ENCODE results near the gene PDE6B. TPM values are rescaled to one million over a fixed set of nuclear protein-coding genes. Genes with fewer than 3 reads are reported as not detected.
A peak's percentile ranks its signal among the peaks of the same experiment; 100 is the strongest.

The PDE6B gene
- polyA plus RNA-seq, 6 donors from 2014 or later: 24.3 to 39.4 (median 30.0) TPM

- Mint-ChIP-seq H3K4me3 (peak overlapping the region; percentile 74 to 95 (median 90)), H3K27me3 (no peaks in the 10 kb centered on the region), H3K27ac (peak overlapping the region in 4 of 6 donors; percentile 33 to 91 (median 60)), H3K9me3 (no peaks in the 10 kb centered on the region), H3K36me3 (no peaks in the 10 kb centered on the region), H3K4me1 (peaks cover 12 to 18% (median 16%) of the 10 kb centered on the region in 3 donors)
- DNase-seq: no peak
- no peak for ATAC-seq (ENCODE audit: low read depth in 2 of 2)
Measured at GRCh38 chr4:673349-674091, 48.1 kb downstream of the PDE6B start.

DNA sequence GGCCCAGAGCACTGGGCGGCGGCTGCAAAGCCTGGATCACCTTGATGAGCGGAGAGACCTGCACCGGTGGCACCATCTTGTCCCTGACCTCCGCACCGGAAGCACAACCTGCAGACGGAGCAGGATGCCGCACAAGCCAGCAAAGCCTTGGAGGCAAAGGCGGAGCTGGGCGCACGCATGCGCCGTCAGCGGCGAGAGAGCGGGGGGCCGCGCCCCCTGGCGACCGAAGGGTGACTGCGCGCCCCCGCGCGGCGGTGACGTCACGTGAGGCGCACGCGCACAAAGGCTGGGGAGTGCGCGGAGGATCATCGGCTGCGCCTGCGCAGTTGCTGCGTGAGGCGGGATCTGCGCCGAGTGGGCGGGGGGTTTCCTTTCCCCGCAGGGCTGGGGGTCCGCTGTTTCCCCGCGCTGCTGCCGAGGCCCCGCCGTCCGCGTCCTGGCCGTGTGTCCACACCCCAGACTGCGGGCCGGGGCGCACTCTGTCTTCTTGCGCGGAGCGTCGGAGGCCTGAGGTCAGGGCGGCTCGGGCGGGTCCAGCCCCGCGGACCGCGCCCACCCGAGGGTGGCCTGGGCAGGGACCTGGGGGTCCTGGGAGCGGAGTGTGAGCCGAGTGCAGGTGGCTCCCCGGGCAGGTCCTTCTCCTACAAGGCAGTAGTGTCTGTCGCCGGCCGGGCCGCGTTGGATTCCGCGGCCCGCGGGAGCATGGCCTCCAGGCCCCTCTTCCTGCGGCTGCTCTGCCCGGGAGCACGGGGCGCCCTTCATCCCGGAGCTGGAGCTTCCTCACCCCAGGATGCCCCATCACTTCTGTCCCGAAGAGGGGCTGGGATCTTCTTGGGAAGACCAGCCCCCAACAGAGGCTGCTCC lies 49.0 kb downstream of the PDE6B start, which contains the start of the genes ATP5ME and MYL5:
Gene ATP5ME, minus strand, starts transcription at position 105 of the 864 bp plus-strand sequence. Its CDS starts 29 bp downstream, at position 76.
Gene MYL5, plus strand, starts transcription at position 371 of the 864 bp plus-strand sequence. CDS start 3,485 bp downstream, outside the sequence.
- peak within 1 kb of the TSS; percentile 61 to 96 (median 88) for H3K27ac Mint-ChIP-seq
- H3K36me3 Mint-ChIP-seq: no peaks in the 10 kb centered on the region
- H3K27me3 Mint-ChIP-seq: no peaks in the 10 kb centered on the region
- DNase-seq (peak; percentile 99), ATAC-seq (ENCODE audit: low read depth in 2 of 2) (peak; percentile 92 to 93)
- peaks cover 12 to 18% (median 16%) of the 10 kb centered on the region in 3 donors for H3K4me1 Mint-ChIP-seq
- no peaks in the 10 kb centered on the region for H3K9me3 Mint-ChIP-seq
- H3K4me3 Mint-ChIP-seq: peak within 1 kb of the TSS; percentile 84 to 95 (median 92)

- ATAC-seq (ENCODE audit: low read depth in 2 of 2) (no peak), DNase-seq (no peak)
- H3K36me3 Mint-ChIP-seq: no peaks in the 10 kb centered on the region
Measured at GRCh38 chr4:675036-675882, 49.9 kb downstream of the PDE6B start.

DNA sequence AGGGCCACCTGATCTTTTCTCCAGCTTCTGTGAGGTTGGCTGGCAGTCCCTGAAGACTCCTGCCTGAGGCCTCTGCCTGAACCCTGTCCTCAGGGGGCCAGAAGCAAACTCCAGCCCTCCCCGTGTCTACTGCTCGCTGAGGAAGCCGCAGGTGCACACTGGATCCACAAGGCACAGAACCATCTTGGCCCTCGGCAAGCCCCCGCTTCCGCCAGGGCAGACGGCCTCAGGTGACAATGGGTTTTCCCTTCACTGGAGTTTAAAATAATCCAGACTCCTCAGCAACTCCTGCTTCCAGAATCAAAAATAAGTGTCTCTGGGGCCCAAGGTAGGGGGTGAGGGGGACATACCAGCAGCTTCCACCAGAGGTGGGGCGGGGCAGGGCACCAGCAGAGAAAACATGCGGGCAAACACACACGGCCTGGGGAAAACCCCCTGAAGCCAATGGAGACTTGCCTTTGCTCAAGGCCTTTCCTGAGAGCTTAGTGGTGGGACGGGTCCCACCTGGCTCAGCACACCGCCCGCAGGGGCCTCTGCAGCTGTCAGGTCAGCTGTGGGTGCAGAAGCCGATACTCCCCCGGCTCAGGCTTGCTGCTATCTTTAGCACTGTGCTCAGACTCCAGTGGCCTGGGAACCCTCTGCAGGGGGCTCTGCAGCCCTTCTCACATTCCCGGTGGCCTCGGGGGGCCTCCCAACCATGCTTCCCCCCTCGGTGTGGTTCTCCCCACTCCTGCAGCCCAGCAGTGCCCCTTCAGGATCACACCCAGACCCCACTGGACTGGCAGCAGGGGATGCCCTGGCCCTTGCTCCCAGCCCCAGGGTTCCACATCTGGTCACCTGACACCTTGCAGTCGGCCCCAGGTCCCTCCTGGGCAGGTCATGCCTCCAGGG lies 50.9 kb downstream of the PDE6B start:
- peak overlapping the region in 5 of 6 donors; percentile 28 to 88 (median 57) for H3K27ac Mint-ChIP-seq
- peaks cover 14 to 18% (median 17%) of the 10 kb centered on the region in 3 donors for H3K4me1 Mint-ChIP-seq
- H3K4me3 Mint-ChIP-seq: peak overlapping the region in 6 of 8 donors; percentile 56 to 95 (median 88)
- H3K9me3 Mint-ChIP-seq: no peaks in the 10 kb centered on the region
- no peak for DNase-seq
- H3K36me3 Mint-ChIP-seq: no peaks in the 10 kb centered on the region
- ATAC-seq (ENCODE audit: low read depth in 2 of 2): peak in 1 of 2 donors; percentile 9
- peaks cover 0 to 8% (median 0%) of the 10 kb centered on the region in 3 donors for H3K27me3 Mint-ChIP-seq

More at GRCh38 chr4:675036-675882, 49.9 kb downstream of the PDE6B start:
- H3K27me3 Mint-ChIP-seq: peaks cover 0 to 6% (median 0%) of the 10 kb centered on the region in 3 donors
- peak overlapping the region; percentile 16 to 96 (median 90) for H3K27ac Mint-ChIP-seq
- H3K4me3 Mint-ChIP-seq: peak overlapping the region; percentile 65 to 95 (median 92)
- peaks cover 12 to 20% (median 18%) of the 10 kb centered on the region in 3 donors for H3K4me1 Mint-ChIP-seq
- H3K9me3 Mint-ChIP-seq: no peaks in the 10 kb centered on the region

GRCh38 chr4:676871-677235 lies 51.5 kb downstream of the PDE6B start:
- no peaks in the 10 kb centered on the region for H3K36me3 Mint-ChIP-seq
- peaks cover 14 to 18% (median 17%) of the 10 kb centered on the region in 3 donors for H3K4me1 Mint-ChIP-seq
- DNase-seq (no peak), ATAC-seq (ENCODE audit: low read depth in 2 of 2) (no peak)
- H3K9me3 Mint-ChIP-seq: no peaks in the 10 kb centered on the region
- peak overlapping the region in 6 of 8 donors; percentile 19 to 95 (median 64) for H3K4me3 Mint-ChIP-seq
- H3K27me3 Mint-ChIP-seq: peaks cover 0 to 8% (median 0%) of the 10 kb centered on the region in 3 donors
- H3K27ac Mint-ChIP-seq: peak overlapping the region in 3 of 6 donors; percentile 49 to 83 (median 57)

GRCh38 chr4:677431-678293 lies 52.3 kb downstream of the PDE6B start:
- Mint-ChIP-seq H3K4me3 (peak overlapping the region in 3 of 8 donors; percentile 22 to 95 (median 48)), H3K4me1 (peaks cover 14 to 18% (median 17%) of the 10 kb centered on the region in 3 donors), H3K27me3 (peaks cover 0 to 8% (median 0%) of the 10 kb centered on the region in 3 donors), H3K27ac (peak overlapping the region in 2 of 6 donors; percentile 49 to 81), H3K36me3 (no peaks in the 10 kb centered on the region), H3K9me3 (no peaks in the 10 kb centered on the region)
- DNase-seq: no peak
- no peak for ATAC-seq (ENCODE audit: low read depth in 2 of 2)

DNA sequence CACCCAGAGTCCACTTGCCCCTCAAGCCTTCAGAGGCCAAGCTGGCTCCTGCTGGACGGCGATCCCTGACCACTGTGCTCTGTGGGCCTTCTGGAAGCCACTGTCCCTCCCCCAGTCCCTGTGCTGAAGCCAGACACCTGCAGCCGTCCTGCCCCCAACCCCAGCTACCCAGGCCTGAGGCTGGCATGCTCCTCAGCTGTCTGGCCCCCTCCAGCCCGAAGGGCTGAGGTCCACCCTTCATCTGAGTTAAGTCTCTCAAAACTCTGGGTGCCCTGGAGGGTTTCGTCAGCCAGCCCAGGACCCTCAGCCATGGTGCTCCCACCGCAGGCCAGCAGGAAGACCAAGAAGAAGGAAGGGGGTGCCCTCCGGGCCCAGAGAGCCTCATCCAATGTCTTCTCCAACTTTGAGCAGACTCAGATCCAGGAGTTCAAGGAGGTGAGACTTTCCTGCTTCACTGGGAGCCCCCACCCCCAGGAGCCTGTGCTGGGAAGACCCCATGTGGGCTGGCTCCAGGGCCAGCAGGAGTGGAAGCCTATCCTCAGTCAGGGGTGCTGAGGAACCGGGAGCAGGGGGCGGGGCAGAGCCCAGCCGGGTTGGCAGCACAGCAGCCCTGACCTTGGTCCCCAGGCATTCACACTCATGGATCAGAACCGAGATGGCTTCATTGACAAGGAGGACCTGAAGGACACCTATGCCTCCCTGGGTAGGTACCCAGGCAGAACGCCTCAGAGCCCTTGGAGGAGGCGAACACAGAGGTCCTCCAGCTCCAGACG lies 53.1 kb downstream of the PDE6B start:
- DNase-seq (no peak), ATAC-seq (ENCODE audit: low read depth in 2 of 2) (no peak)
- Mint-ChIP-seq H3K27ac (no peak overlapping the region), H3K9me3 (no peaks in the 10 kb centered on the region), H3K4me3 (peak overlapping the region in 1 of 8 donors; percentile 22), H3K36me3 (no peaks in the 10 kb centered on the region), H3K27me3 (peaks cover 0 to 8% (median 0%) of the 10 kb centered on the region in 3 donors), H3K4me1 (peaks cover 10 to 13% (median 12%) of the 10 kb centered on the region in 3 donors)

DNA sequence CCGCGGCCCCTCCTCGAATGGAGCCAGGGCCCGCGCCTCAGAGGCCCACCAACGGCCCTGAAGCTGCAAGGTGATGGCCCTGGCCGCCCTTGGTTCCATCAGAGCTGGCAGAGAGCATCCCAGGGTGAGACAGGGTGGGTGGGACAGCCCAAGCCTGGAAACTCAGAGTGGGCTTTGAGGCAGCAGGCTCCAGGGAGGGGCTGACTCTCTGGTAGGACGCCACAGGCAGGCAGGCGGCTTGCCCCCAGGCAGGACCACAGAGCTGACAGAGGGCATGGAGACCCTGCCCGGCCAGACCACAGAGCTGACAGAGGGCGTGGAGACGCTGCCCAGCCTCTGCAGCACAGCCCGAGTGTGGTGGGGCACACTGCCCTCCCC lies 53.7 kb downstream of the PDE6B start:
- DNase-seq (no peak), ATAC-seq (ENCODE audit: low read depth in 2 of 2) (no peak)
- Mint-ChIP-seq H3K4me1 (peaks cover 10 to 13% (median 12%) of the 10 kb centered on the region in 3 donors), H3K4me3 (no peak overlapping the region), H3K27me3 (peaks cover 0 to 8% (median 0%) of the 10 kb centered on the region in 3 donors), H3K9me3 (no peaks in the 10 kb centered on the region), H3K27ac (no peak overlapping the region), H3K36me3 (no peaks in the 10 kb centered on the region)

- Mint-ChIP-seq H3K4me3 (peak overlapping the region in 3 of 8 donors; percentile 37 to 70 (median 44)), H3K36me3 (no peaks in the 10 kb centered on the region), H3K27ac (peak overlapping the region in 1 of 6 donors; percentile 42), H3K27me3 (peaks cover 0 to 8% (median 0%) of the 10 kb centered on the region in 3 donors), H3K9me3 (no peaks in the 10 kb centered on the region), H3K4me1 (peaks cover 10 to 12% (median 12%) of the 10 kb centered on the region in 3 donors)
- no peak for DNase-seq
- ATAC-seq (ENCODE audit: low read depth in 2 of 2): no peak
Measured at GRCh38 chr4:679629-680028, 54.3 kb downstream of the PDE6B start.

GRCh38 chr4:680091-680490 lies 54.7 kb downstream of the PDE6B start:
- Mint-ChIP-seq H3K27me3 (peaks cover 0 to 10% (median 0%) of the 10 kb centered on the region in 3 donors), H3K4me3 (peak overlapping the region in 6 of 8 donors; percentile 36 to 83 (median 70)), H3K27ac (peak overlapping the region in 2 of 6 donors; percentile 42 to 84), H3K36me3 (no peaks in the 10 kb centered on the region), H3K4me1 (peaks cover 10 to 12% (median 10%) of the 10 kb centered on the region in 3 donors), H3K9me3 (no peaks in the 10 kb centered on the region)
- no peak for DNase-seq
- ATAC-seq (ENCODE audit: low read depth in 2 of 2): no peak

All from naive B cell (primary cell).